Mesendoderm (in vitro differentiated cells): ENCODE measurements around the gene PDE11A.
A peak's percentile ranks its signal among the peaks of the same experiment; 100 is the strongest.

Experiments used
- DNase-seq: peaks from one replicate; pipeline ENCODE4 v3.0.0; 2013
- H2AK5ac ChIP-seq: 2 replicates; pipeline ENCODE4 v1.6.1; 2013; ENCODE audit warnings: low read length, inconsistent platforms
- H2BK120ac ChIP-seq: 2 replicates; pipeline ENCODE4 v1.6.1; 2013; ENCODE audit warnings: low read depth, mild to moderate bottlenecking, low read length, moderate library complexity, mixed read lengths
- H2BK15ac ChIP-seq: replicated peaks from 2 replicates; pipeline ENCODE4 v1.6.1; 2013; ENCODE audit warnings: low read depth, mild to moderate bottlenecking, moderate library complexity
- H2BK5ac ChIP-seq: 2 replicates; pipeline ENCODE4 v1.6.1; 2013; ENCODE audit warnings: low read length, inconsistent platforms
- H3K18ac ChIP-seq: 2 replicates; pipeline ENCODE4 v1.6.1; 2013; ENCODE audit warnings: mild to moderate bottlenecking, low read length, mixed read lengths
- H3K23ac ChIP-seq: one replicate; pipeline ENCODE4 v1.6.1; 2013; ENCODE audit warnings: low read length
- H3K27ac ChIP-seq: 2 replicates; pipeline ENCODE4 v1.5.1; 2013; ENCODE audit warnings: low read depth, mild to moderate bottlenecking, inconsistent platforms, low read length, moderate library complexity
- H3K27me3 ChIP-seq: 2 replicates; pipeline ENCODE4 v1.6.1; 2013; ENCODE audit warnings: low read length, control low read depth, mild to moderate bottlenecking, inconsistent platforms; ENCODE audit not compliant: insufficient read depth, poor library complexity
- H3K36me3 ChIP-seq: 2 replicates; pipeline ENCODE4 v1.6.1; 2013; ENCODE audit warnings: low read length, inconsistent platforms; ENCODE audit not compliant: control insufficient read depth, insufficient read depth
- H3K4ac ChIP-seq: one replicate; pipeline ENCODE4 v1.6.1; 2013; ENCODE audit warnings: low read depth, mild to moderate bottlenecking, low read length, moderate library complexity
- H3K4me1 ChIP-seq: 2 replicates; pipeline ENCODE4 v1.6.1; 2013; ENCODE audit warnings: low read depth, low read length, inconsistent platforms; ENCODE audit not compliant: control insufficient read depth
- H3K4me2 ChIP-seq: 2 replicates; pipeline ENCODE4 v1.6.1; 2013; ENCODE audit warnings: low read length
- H3K4me3 ChIP-seq: 2 replicates; pipeline ENCODE4 v1.5.1; 2013; ENCODE audit warnings: mild to moderate bottlenecking, low read length
- H3K56ac ChIP-seq: one replicate; pipeline ENCODE4 v1.6.1; 2013; ENCODE audit warnings: low read length
- H3K79me1 ChIP-seq: 2 replicates; pipeline ENCODE4 v1.6.1; 2013; ENCODE audit warnings: low read length, inconsistent platforms
- H3K79me2 ChIP-seq: 2 replicates; pipeline ENCODE4 v1.6.1; 2013; ENCODE audit warnings: mild to moderate bottlenecking, low read length; ENCODE audit not compliant: control insufficient read depth, insufficient read depth
- H3K9ac ChIP-seq: 2 replicates; pipeline ENCODE4 v1.6.1; 2013; ENCODE audit warnings: low read length, inconsistent platforms
- H4K5ac ChIP-seq: one replicate; pipeline ENCODE4 v1.6.1; 2013; ENCODE audit warnings: low read length
- H4K8ac ChIP-seq: one replicate; pipeline ENCODE4 v1.6.1; 2013; ENCODE audit warnings: low read depth, mild to moderate bottlenecking, control low read depth, low read length, moderate library complexity
- WGBS: extraction: QIAGEN DNeasy Blood & Tissue Kit; methylation state at CpG from one replicate; pipeline ENCODE4 v1.1.7; 2013; ENCODE audit warnings: low lambda C conversion rate, missing lambda C conversion rate; ENCODE audit not compliant: insufficient coverage; ENCODE audit errors: extremely low coverage; 5-methylcytosine and 5-hydroxymethylcytosine counted together

The PDE11A gene

DNA sequence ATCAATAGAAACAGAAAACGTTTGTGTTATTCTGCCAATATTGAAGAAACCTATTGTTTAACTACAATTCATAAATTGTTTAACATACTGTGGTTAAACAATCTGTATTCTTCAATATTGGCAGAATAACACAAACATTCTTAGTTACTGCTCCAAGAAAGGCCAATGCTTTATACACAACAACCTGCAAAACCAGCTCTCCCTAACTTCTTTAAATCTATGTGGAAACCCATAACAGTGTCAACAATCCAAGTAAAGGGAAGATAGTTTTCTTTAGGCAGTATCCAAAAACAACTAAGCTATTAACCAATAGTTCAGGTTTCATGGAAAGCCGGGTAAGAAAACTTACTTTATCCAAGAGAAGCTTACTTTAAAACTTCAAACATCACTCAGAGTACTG is 33.5 kb upstream of the PDE11A start:
- H4K5ac ChIP-seq, result no peak overlapping the region
- no peak overlapping the region for H3K23ac ChIP-seq
- H3K9ac ChIP-seq, result no peak overlapping the region
- H3K18ac ChIP-seq, result no peak overlapping the region
- no CpG with 5 or more reads among the region's 2 CpGs for WGBS
- no peak for DNase-seq
- H3K79me1 ChIP-seq, result no peaks in the 10 kb centered on the region
- no peak overlapping the region for H2AK5ac ChIP-seq
- H3K27ac ChIP-seq, result no peak overlapping the region
- H3K79me2 ChIP-seq, result no peaks in the 10 kb centered on the region
- no peak overlapping the region for H3K4me2 ChIP-seq
- no peak overlapping the region for H2BK5ac ChIP-seq
- H3K56ac ChIP-seq, result no peak overlapping the region
- no peaks in the 10 kb centered on the region for H3K27me3 ChIP-seq
- no peaks in the 10 kb centered on the region for H3K4me1 ChIP-seq
- no peaks in the 10 kb centered on the region for H3K36me3 ChIP-seq
- H3K4ac ChIP-seq, result no peak overlapping the region
- no peak overlapping the region for H3K4me3 ChIP-seq
- H2BK120ac ChIP-seq, result no peak overlapping the region
- H4K8ac ChIP-seq, result no peak overlapping the region
- no peak overlapping the region for H2BK15ac ChIP-seq

DNA sequence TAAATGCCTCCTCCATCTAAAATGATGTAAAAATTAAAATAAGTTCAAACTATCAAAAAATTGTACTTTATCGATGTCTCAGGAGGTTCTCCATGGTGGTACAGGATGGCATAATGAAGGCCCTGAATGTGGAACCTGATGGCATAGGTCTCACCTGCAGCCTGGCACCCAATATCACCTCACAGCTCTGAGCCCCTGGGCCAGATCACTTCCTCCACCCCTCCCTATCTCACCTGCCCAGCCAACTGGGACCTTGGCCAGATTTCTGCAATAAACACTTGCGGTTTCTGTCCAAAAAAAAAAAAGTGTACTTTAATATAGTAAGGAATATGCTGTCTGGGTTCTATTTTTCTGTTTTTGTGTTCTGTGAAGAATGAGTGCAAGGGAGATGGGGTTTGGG is 33.0 kb upstream of the PDE11A start:
- H4K5ac ChIP-seq, result no peak overlapping the region
- H3K27me3 ChIP-seq, result no peaks in the 10 kb centered on the region
- H3K9ac ChIP-seq, result no peak overlapping the region
- H3K79me2 ChIP-seq, result no peaks in the 10 kb centered on the region
- no peak overlapping the region for H2AK5ac ChIP-seq
- no peak overlapping the region for H3K23ac ChIP-seq
- no peak for DNase-seq
- no peak overlapping the region for H2BK120ac ChIP-seq
- no peaks in the 10 kb centered on the region for H3K4me1 ChIP-seq
- no peak overlapping the region for H3K4me3 ChIP-seq
- H3K56ac ChIP-seq, result no peak overlapping the region
- no peak overlapping the region for H3K4me2 ChIP-seq
- no peak overlapping the region for H3K27ac ChIP-seq
- H3K4ac ChIP-seq, result no peak overlapping the region
- H2BK5ac ChIP-seq, result no peak overlapping the region
- no peak overlapping the region for H3K18ac ChIP-seq
- no peaks in the 10 kb centered on the region for H3K79me1 ChIP-seq
- no peak overlapping the region for H2BK15ac ChIP-seq
- H3K36me3 ChIP-seq, result no peaks in the 10 kb centered on the region
- no CpG with 5 or more reads among the region's 2 CpGs for WGBS
- no peak overlapping the region for H4K8ac ChIP-seq

DNA sequence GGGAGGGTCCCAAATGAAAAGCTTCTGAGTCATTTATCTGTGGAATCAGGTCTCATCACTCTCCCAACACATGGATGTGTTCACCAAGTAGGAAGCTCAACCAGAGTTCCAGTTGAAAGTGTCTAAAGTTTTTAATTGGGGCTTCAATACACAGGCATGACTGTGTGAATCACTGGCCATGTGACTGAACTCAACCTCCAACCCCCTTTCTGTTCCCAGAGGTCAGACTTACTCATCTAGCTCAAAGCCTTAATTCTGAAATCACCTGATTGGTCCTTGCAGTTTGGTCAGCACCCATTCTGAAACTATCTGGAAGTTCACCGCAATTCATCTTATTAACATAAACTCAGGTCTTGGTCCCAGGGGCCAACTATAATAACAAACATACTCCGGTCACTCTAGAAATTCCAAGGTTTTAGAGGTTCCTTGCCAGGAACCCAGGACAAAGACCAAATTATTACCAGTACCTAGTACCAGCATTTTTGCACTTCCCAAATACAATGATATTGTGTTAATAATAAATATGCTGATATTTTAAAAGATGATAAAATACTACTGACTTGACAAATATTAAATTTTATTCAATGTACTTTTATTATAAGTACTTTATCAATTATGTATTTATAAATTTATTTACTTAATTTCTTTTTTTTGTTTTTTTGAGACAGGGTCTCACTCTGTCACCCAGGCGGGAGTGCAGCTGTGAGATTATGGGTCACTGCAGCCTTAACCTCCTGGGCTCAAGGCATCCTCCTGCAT is 28.9 kb upstream of the PDE11A start:
- Histone ChIP-seq H3K23ac (no peak overlapping the region), H3K27ac (no peak overlapping the region), H3K79me1 (no peaks in the 10 kb centered on the region)

DNA sequence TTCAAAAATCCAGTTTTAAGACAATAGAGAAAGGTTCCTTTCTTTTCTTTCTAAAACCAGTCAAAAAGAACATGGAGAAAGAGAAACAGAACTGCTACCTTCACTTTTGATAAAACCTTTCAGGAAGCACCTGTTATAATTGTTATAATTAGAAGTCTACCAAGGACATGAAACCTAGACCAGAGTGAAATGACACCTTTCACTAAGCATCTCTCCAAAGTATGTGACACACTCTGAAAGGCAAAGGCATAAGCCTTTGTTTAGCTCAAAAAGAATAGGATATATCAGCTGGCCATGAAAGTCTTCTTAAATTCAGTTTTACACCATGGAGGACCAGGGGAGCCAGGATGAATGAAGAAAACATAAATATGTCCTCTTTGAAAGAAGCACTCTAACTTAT is 20.9 kb upstream of the PDE11A start:
- Histone ChIP-seq H3K27me3 (no peaks in the 10 kb centered on the region), H3K4me3 (no peak overlapping the region), H3K56ac (no peak overlapping the region), H3K4me2 (no peak overlapping the region), H3K4me1 (no peaks in the 10 kb centered on the region), H3K18ac (no peak overlapping the region), H3K36me3 (no peaks in the 10 kb centered on the region), H2BK120ac (no peak overlapping the region), H2BK15ac (no peak overlapping the region), H3K79me2 (no peaks in the 10 kb centered on the region), H4K8ac (no peak overlapping the region), H3K9ac (no peak overlapping the region), H3K23ac (no peak overlapping the region), H3K79me1 (no peaks in the 10 kb centered on the region), H4K5ac (no peak overlapping the region), H2AK5ac (no peak overlapping the region), H2BK5ac (no peak overlapping the region), H3K4ac (no peak overlapping the region), H3K27ac (no peak overlapping the region)
- DNase-seq, result no peak

More for the DNA sequence above, 28.9 kb upstream of the PDE11A start:
- no peak overlapping the region for H3K18ac ChIP-seq
- H2AK5ac ChIP-seq, result no peak overlapping the region
- no peak overlapping the region for H3K56ac ChIP-seq
- DNase-seq, result peak; percentile 23
- H4K8ac ChIP-seq, result no peak overlapping the region
- no peak overlapping the region for H3K4ac ChIP-seq
- no peak overlapping the region for H3K9ac ChIP-seq
- H3K4me3 ChIP-seq, result no peak overlapping the region
- no peak overlapping the region for H2BK5ac ChIP-seq
- no peaks in the 10 kb centered on the region for H3K79me2 ChIP-seq
- no peak overlapping the region for H4K5ac ChIP-seq
- H3K4me1 ChIP-seq, result no peaks in the 10 kb centered on the region
- no CpG with 5 or more reads among the region's 3 CpGs for WGBS
- H2BK120ac ChIP-seq, result no peak overlapping the region
- H2BK15ac ChIP-seq, result no peak overlapping the region
- H3K27me3 ChIP-seq, result no peaks in the 10 kb centered on the region
- no peaks in the 10 kb centered on the region for H3K36me3 ChIP-seq
- H3K4me2 ChIP-seq, result no peak overlapping the region

DNA sequence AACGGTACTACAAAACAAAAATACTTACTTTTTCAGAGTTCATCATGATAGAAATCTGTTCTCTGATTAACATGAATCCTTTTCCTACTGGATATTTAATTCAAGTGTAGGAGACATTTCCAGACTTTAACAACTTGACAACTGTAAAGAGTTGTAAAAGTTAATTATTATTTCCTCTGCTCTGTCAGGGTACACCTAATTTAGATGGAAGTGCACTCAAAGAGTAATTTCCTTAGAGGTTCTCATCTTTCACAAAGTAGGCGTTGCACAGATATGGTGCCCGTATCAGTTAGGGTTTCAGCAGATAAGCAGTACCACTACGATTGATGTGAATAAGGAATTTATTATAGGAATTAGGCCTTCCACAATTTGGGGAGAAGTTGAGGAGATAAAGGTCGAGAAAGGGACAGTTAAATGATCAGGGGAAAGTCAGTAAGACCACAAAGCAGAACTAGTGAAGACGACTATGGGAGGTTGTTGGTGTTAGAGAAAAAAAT is 16.2 kb upstream of the PDE11A start:
- no peak overlapping the region for H2BK15ac ChIP-seq
- no peak overlapping the region for H3K4me3 ChIP-seq
- peak overlapping the region; percentile 36 for H3K27ac ChIP-seq
- H2BK5ac ChIP-seq, result no peak overlapping the region
- no peaks in the 10 kb centered on the region for H3K27me3 ChIP-seq
- no peak overlapping the region for H4K8ac ChIP-seq
- no peak overlapping the region for H3K18ac ChIP-seq
- no peak overlapping the region for H4K5ac ChIP-seq
- H3K9ac ChIP-seq, result no peak overlapping the region
- no peak overlapping the region for H3K4me2 ChIP-seq
- H3K79me2 ChIP-seq, result no peaks in the 10 kb centered on the region
- no peak overlapping the region for H2BK120ac ChIP-seq
- no peaks in the 10 kb centered on the region for H3K4me1 ChIP-seq
- H2AK5ac ChIP-seq, result no peak overlapping the region
- no CpG with 5 or more reads among the region's 6 CpGs for WGBS
- H3K4ac ChIP-seq, result no peak overlapping the region
- H3K36me3 ChIP-seq, result no peaks in the 10 kb centered on the region
- no peak for DNase-seq
- no peak overlapping the region for H3K56ac ChIP-seq
- H3K79me1 ChIP-seq, result no peaks in the 10 kb centered on the region
- no peak overlapping the region for H3K23ac ChIP-seq

DNA sequence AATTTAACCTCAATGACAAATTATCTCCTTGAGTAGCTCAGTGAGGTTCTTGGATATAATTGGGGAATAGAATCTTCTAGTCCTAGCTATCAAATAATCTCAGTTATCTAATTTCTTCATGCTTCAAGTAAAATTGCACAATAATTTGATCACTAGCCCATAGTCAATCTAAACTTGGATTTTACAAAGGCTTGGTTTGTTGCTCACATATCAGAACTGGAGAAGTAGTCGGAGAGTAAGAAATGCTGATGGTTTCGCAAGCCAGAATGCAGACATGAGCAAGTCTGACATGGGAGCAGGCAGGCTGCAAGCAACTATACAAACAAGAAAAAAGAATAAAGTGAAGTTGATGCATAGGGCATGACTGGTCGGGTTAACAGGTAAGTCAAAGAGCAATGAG is 11.7 kb upstream of the PDE11A start:
- no CpG with 5 or more reads among the region's 3 CpGs for WGBS

More for the DNA sequence above, 11.7 kb upstream of the PDE11A start:
- no peak overlapping the region for H3K27ac ChIP-seq
- H3K4me1 ChIP-seq, result no peaks in the 10 kb centered on the region
- H3K4me3 ChIP-seq, result no peak overlapping the region
- no peak overlapping the region for H3K18ac ChIP-seq
- no peak for DNase-seq
- no peak overlapping the region for H3K23ac ChIP-seq
- no peak overlapping the region for H3K9ac ChIP-seq
- H3K79me2 ChIP-seq, result no peaks in the 10 kb centered on the region
- no peak overlapping the region for H4K5ac ChIP-seq
- H3K4me2 ChIP-seq, result no peak overlapping the region
- H3K27me3 ChIP-seq, result no peaks in the 10 kb centered on the region
- H3K4ac ChIP-seq, result no peak overlapping the region
- no peak overlapping the region for H3K56ac ChIP-seq
- no peak overlapping the region for H2AK5ac ChIP-seq
- no peaks in the 10 kb centered on the region for H3K36me3 ChIP-seq
- H4K8ac ChIP-seq, result no peak overlapping the region
- H2BK5ac ChIP-seq, result no peak overlapping the region
- H3K79me1 ChIP-seq, result no peaks in the 10 kb centered on the region
- H2BK15ac ChIP-seq, result no peak overlapping the region
- no peak overlapping the region for H2BK120ac ChIP-seq
